Measurements from ENCODE around the gene LBR. TPM values are rescaled to one million over a fixed set of nuclear protein-coding genes. Genes with fewer than 3 reads are reported as not detected.

Gene LBR
- total RNA-seq, 1 donor = 25.3 TPM

DNA sequence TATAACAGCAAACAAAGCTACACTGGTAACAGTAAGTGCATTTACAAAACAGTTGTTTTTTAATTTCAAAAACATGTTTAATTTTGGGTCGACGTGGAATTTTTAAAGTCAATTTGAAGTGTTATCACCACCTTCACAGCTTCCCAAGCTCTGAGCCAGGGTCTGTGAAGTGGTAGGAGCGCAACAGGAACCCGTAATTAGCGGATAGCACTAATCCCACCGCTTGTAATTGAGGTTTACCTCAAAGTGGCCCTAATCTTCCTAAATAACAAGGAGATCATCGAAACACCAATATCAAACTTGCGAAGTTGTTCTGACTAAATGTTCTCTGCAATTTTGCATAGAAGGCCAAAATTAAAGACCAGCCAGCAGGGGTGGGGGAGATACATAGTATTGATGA, 18.8 kb downstream of the LBR start:
- no peak overlapping the region for H3K27ac ChIP-seq (ENCODE audit: low read depth, low read length)
- TF ChIP-seq, protein P1, sequence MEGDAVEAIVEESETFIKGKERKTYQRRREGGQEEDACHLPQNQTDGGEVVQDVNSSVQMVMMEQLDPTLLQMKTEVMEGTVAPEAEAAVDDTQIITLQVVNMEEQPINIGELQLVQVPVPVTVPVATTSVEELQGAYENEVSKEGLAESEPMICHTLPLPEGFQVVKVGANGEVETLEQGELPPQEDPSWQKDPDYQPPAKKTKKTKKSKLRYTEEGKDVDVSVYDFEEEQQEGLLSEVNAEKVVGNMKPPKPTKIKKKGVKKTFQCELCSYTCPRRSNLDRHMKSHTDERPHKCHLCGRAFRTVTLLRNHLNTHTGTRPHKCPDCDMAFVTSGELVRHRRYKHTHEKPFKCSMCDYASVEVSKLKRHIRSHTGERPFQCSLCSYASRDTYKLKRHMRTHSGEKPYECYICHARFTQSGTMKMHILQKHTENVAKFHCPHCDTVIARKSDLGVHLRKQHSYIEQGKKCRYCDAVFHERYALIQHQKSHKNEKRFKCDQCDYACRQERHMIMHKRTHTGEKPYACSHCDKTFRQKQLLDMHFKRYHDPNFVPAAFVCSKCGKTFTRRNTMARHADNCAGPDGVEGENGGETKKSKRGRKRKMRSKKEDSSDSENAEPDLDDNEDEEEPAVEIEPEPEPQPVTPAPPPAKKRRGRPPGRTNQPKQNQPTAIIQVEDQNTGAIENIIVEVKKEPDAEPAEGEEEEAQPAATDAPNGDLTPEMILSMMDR (IDR thresholded peaks at IDR 0.05; ENCODE audit: extremely low read depth, low read depth, low read length) = no peak
- H3K36me3 ChIP-seq (ENCODE audit: insufficient read depth, low read length) = peaks cover 73% of the 10 kb centered on the region
- peaks cover 26% of the 10 kb centered on the region for H3K79me2 ChIP-seq (ENCODE audit: insufficient read depth, low read length)
- no peak overlapping the region for H3K4me3 ChIP-seq (ENCODE audit: insufficient read depth, low read length)
- H3K9me3 ChIP-seq (ENCODE audit: low read depth, low read length) = no peaks in the 10 kb centered on the region
- H3K4me2 ChIP-seq (ENCODE audit: insufficient read depth, low read length) = no peak overlapping the region
- H3K27me3 ChIP-seq (ENCODE audit: insufficient read depth, low read length) = no peaks in the 10 kb centered on the region
- DNase-seq (ENCODE audit: insufficient read length, low spot score, missing footprints) = no peak
- no peak overlapping the region for H2AFZ ChIP-seq (ENCODE audit: low read length)
- no peaks in the 10 kb centered on the region for H3K4me1 ChIP-seq (ENCODE audit: insufficient read depth, low read length)
- no peaks in the 10 kb centered on the region for H4K20me1 ChIP-seq (ENCODE audit: insufficient read depth, low read length)

DNA sequence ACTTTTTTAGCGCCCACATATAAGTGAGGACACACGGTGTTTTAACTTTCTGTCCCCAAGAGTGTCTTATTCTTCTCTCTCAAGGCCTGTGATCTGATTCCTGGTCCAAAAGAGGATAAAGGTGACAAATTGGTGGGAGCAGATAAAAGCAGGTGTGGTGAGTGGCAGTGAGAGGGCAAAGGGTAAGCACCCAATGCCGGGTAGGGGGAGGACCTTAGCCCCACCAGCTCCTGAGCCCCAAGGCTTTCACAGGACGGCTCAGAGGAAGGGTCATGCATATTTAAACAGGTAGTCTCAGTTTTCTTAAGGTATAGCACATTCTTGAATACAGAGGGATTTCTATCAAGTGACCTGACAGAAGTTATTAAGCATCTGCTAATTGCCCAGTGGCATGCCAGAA, 19.6 kb downstream of the LBR start:
- H3K79me2 ChIP-seq (ENCODE audit: insufficient read depth, low read length) = peaks cover 24% of the 10 kb centered on the region
- DNase-seq (ENCODE audit: insufficient read length, low spot score, missing footprints) = no peak
- H4K20me1 ChIP-seq (ENCODE audit: insufficient read depth, low read length) = no peaks in the 10 kb centered on the region
- H2AFZ ChIP-seq (ENCODE audit: low read length) = no peak overlapping the region
- H3K27ac ChIP-seq (ENCODE audit: low read depth, low read length) = no peak overlapping the region
- no peaks in the 10 kb centered on the region for H3K9me3 ChIP-seq (ENCODE audit: low read depth, low read length)
- TF ChIP-seq, protein P1 (IDR thresholded peaks at IDR 0.05; ENCODE audit: extremely low read depth, low read depth, low read length) = no peak
- H3K27me3 ChIP-seq (ENCODE audit: insufficient read depth, low read length) = no peaks in the 10 kb centered on the region
- H3K4me1 ChIP-seq (ENCODE audit: insufficient read depth, low read length) = no peaks in the 10 kb centered on the region
- peaks cover 75% of the 10 kb centered on the region for H3K36me3 ChIP-seq (ENCODE audit: insufficient read depth, low read length)
- H3K4me2 ChIP-seq (ENCODE audit: insufficient read depth, low read length) = no peak overlapping the region
- no peak overlapping the region for H3K4me3 ChIP-seq (ENCODE audit: insufficient read depth, low read length)

DNA sequence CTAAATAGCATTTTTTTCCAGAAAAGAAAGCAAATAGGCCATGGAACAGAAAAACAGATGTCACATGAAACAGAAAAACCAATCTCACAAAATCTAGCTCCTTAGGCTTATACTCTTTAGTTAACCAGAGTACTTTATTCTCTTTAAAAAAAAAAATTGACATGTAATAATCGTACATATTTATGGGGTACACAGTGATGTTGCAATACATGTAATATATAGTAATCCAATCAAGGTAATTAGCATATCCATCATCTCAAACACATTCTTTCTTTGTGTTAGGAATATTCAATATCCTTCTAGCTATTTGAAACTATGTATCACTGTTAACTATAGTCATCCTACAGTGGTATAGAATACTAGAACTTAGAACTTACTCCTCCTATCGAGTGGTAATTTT, 20.1 kb downstream of the LBR start:
- H3K4me1 ChIP-seq (ENCODE audit: insufficient read depth, low read length) = no peaks in the 10 kb centered on the region
- no peaks in the 10 kb centered on the region for H4K20me1 ChIP-seq (ENCODE audit: insufficient read depth, low read length)
- peaks cover 24% of the 10 kb centered on the region for H3K79me2 ChIP-seq (ENCODE audit: insufficient read depth, low read length)
- no peak overlapping the region for H3K4me3 ChIP-seq (ENCODE audit: insufficient read depth, low read length)
- H3K4me2 ChIP-seq (ENCODE audit: insufficient read depth, low read length) = no peak overlapping the region
- DNase-seq (ENCODE audit: insufficient read length, low spot score, missing footprints) = no peak
- TF ChIP-seq, protein P1 (IDR thresholded peaks at IDR 0.05; ENCODE audit: extremely low read depth, low read depth, low read length) = no peak
- no peaks in the 10 kb centered on the region for H3K27me3 ChIP-seq (ENCODE audit: insufficient read depth, low read length)
- no peaks in the 10 kb centered on the region for H3K9me3 ChIP-seq (ENCODE audit: low read depth, low read length)
- H3K36me3 ChIP-seq (ENCODE audit: insufficient read depth, low read length) = peaks cover 76% of the 10 kb centered on the region
- H3K27ac ChIP-seq (ENCODE audit: low read depth, low read length) = no peak overlapping the region
- no peak overlapping the region for H2AFZ ChIP-seq (ENCODE audit: low read length)

DNA sequence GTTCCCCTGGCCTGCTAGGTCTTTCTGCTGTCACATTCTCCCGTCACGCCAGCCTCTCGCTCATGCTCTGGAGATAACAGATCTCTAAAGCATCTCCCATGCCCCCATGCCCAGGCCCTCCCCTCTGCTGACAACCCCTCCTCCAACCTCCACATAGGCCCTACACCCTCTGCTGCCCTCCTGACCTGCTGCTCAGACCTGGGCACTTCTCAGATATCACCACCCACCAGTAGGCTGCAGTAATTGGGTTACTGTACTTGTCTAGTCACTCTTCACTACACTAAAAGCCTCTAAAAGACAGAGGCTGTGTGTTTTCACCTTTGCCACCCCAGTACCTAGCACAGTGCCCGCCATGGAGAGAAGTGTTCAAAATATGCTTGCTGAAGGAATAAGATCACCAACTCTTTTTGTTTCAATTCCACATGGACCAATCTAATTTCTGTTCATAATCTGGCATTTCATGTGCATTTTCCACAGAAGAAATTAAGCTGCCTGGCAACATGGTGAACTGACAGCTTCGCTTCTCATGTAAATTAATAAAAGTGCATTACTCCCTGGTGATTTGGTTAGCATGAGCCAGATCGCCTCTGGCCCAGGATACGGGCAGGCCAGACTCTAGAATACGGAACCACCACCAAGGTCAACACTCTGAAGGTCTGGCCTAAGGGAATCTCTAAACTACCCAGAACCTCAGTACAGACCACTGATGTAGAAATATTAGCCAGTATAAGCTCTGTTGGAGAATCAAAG, 20.7 kb downstream of the LBR start:
- Histone ChIP-seq H3K9me3 (ENCODE audit: low read depth, low read length) (no peaks in the 10 kb centered on the region), H2AFZ (ENCODE audit: low read length) (no peak overlapping the region), H3K27me3 (ENCODE audit: insufficient read depth, low read length) (no peaks in the 10 kb centered on the region), H3K4me2 (ENCODE audit: insufficient read depth, low read length) (no peak overlapping the region), H3K36me3 (ENCODE audit: insufficient read depth, low read length) (peaks cover 72% of the 10 kb centered on the region), H4K20me1 (ENCODE audit: insufficient read depth, low read length) (no peaks in the 10 kb centered on the region), H3K4me1 (ENCODE audit: insufficient read depth, low read length) (no peaks in the 10 kb centered on the region), H3K79me2 (ENCODE audit: insufficient read depth, low read length) (peaks cover 24% of the 10 kb centered on the region), H3K4me3 (ENCODE audit: insufficient read depth, low read length) (no peak overlapping the region), H3K27ac (ENCODE audit: low read depth, low read length) (no peak overlapping the region)
- TF ChIP-seq, protein P1 (IDR thresholded peaks at IDR 0.05; ENCODE audit: extremely low read depth, low read depth, low read length) = no peak
- no peak for DNase-seq (ENCODE audit: insufficient read length, low spot score, missing footprints)

Data from osteoblast (primary cell).